GM19324 (cell line): ENCODE measurements around the gene SRSF6.
"Not testable (repeated sequence)": the region's sequence is repeated elsewhere in the genome, so short reads cannot be mapped to it uniquely, and the experiment has no call there.

Experiments
- ATAC-seq: cut with Tn5 transposase; IDR thresholded peaks from one replicate; pipeline ENCODE4 v1.9.1; 2021; ENCODE audit warnings: mild to moderate bottlenecking, moderate library complexity; ENCODE audit not compliant: unreplicated experiment, low FRiP score

The SRSF6 gene

GRCh38 chr20:43457640-43458421 is at the start of gene SRSF6:
Gene SRSF6 (plus strand): TSS chr20:43457896. CDS start chr20:43458034, 138 bp downstream.
- ATAC-seq = peak; percentile 91

GRCh38 chr20:43408848-43409576 is 48.7 kb upstream of the SRSF6 start:
- ATAC-seq = no peak

GRCh38 chr20:43409577-43409913 is 48.2 kb upstream of the SRSF6 start:
- ATAC-seq = no peak

GRCh38 chr20:43415661-43416430 is 41.9 kb upstream of the SRSF6 start:
- ATAC-seq = no peak

GRCh38 chr20:43416591-43417228 is 41.0 kb upstream of the SRSF6 start:
- no peak for ATAC-seq

- no peak for ATAC-seq
These were observed 37.5 kb upstream of the SRSF6 start for GRCh38 chr20:43420192-43420591.

GRCh38 chr20:43420913-43421312 is 36.8 kb upstream of the SRSF6 start:
- not testable (repeated sequence) for ATAC-seq

- no peak for ATAC-seq
These were observed 31.5 kb upstream of the SRSF6 start for GRCh38 chr20:43426172-43426571.

- no peak for ATAC-seq
These were observed 27.2 kb upstream of the SRSF6 start for GRCh38 chr20:43430265-43431133.

- no peak for ATAC-seq
These were observed 26.6 kb upstream of the SRSF6 start for GRCh38 chr20:43431134-43431519.

- ATAC-seq = no peak
These were observed 25.2 kb upstream of the SRSF6 start for GRCh38 chr20:43432498-43432897.

- ATAC-seq = no peak
These were observed 24.3 kb upstream of the SRSF6 start for GRCh38 chr20:43433250-43433854.

- no peak for ATAC-seq
These were observed 23.1 kb upstream of the SRSF6 start for GRCh38 chr20:43434565-43434964.

GRCh38 chr20:43438578-43439316 is 18.9 kb upstream of the SRSF6 start:
- peak; percentile 71 for ATAC-seq

- ATAC-seq = no peak
These were observed 17.2 kb upstream of the SRSF6 start for GRCh38 chr20:43440531-43440930.

GRCh38 chr20:43442282-43442880 is 15.3 kb upstream of the SRSF6 start:
- ATAC-seq = no peak

- ATAC-seq = no peak
These were observed 13.6 kb upstream of the SRSF6 start for GRCh38 chr20:43444107-43444506.

GRCh38 chr20:43446361-43446879 is 11.3 kb upstream of the SRSF6 start:
- no peak for ATAC-seq
